AG09309 (cell line): ENCODE measurements around the gene OXA1L.

Experiments used
- DNase-seq: peaks from one replicate; pipeline ENCODE4 v3.0.0-alpha.2; 2010; ENCODE audit warnings: low read depth
- H3K4me3 ChIP-seq: 2 replicates; pipeline ENCODE4 v1.5.1; 2011; ENCODE audit warnings: mild to moderate bottlenecking, low read depth, low read length, moderate library complexity; ENCODE audit not compliant: control insufficient read depth
- CTCF ChIP-seq: IDR thresholded peaks from 2 replicates; pipeline ENCODE4 v1.5.1; 2011; ENCODE audit warnings: mild to moderate bottlenecking, low read depth, low read length, inconsistent platforms; ENCODE audit not compliant: insufficient read depth, control insufficient read depth; ENCODE audit errors: missing control alignments

OXA1L gene

GRCh38 chr14:22768947-22769346, 2.5 kb downstream of the OXA1L start:
- no peak for DNase-seq
- TF ChIP-seq CTCF: no peak
- no peak overlapping the region for H3K4me3 ChIP-seq

GRCh38 chr14:22769369-22769768, 2.9 kb downstream of the OXA1L start:
- no peak for TF ChIP-seq CTCF
- no peak overlapping the region for H3K4me3 ChIP-seq
- no peak for DNase-seq

- no peak for DNase-seq
- H3K4me3 ChIP-seq: no peak overlapping the region
- TF ChIP-seq CTCF: no peak
These were observed 4.1 kb downstream of the OXA1L start for GRCh38 chr14:22770481-22771187.

- no peak for DNase-seq
- no peak overlapping the region for H3K4me3 ChIP-seq
- TF ChIP-seq CTCF: no peak
These were observed 6.2 kb downstream of the OXA1L start for GRCh38 chr14:22772725-22773124.

GRCh38 chr14:22773162-22774010, 6.9 kb downstream of the OXA1L start:
- no peak for TF ChIP-seq CTCF
- no peak for DNase-seq
- H3K4me3 ChIP-seq: no peak overlapping the region

GRCh38 chr14:22774011-22774706, 7.7 kb downstream of the OXA1L start:
- H3K4me3 ChIP-seq: no peak overlapping the region
- DNase-seq: no peak
- TF ChIP-seq CTCF: no peak
